Cardiac muscle cell (in vitro differentiated cells and primary cell): ENCODE data around the gene TNNC2. TPM values are rescaled to one million over a fixed set of nuclear protein-coding genes. Genes with fewer than 3 reads are reported as not detected.

Experiments
- DNase-seq, 2 donors: peaks; one replicate each; pipeline versions ENCODE4 v3.0.0 to v3.0.0-alpha.2; 2010 to 2017; ENCODE audit warnings: low read depth in 1 of 2, low spot score in 1 of 2
- H3K27ac ChIP-seq: fragments of 200-600 bp; sonication (generic); 2 replicates; pipeline ENCODE4 v1.5.1; 2016
- H3K27me3 ChIP-seq: fragments of 200-600 bp; sonication (generic); 2 replicates; pipeline ENCODE4 v1.6.0; 2016; ENCODE audit warnings: control low read depth
- H3K36me3 ChIP-seq: fragments of 200-600 bp; sonication (generic); 2 replicates; pipeline ENCODE4 v1.5.1; 2016; ENCODE audit warnings: control low read depth
- H3K4me1 ChIP-seq: fragments of 200-600 bp; sonication (generic); 2 replicates; pipeline ENCODE4 v1.8.1; 2017; ENCODE audit warnings: low read depth, mild to moderate bottlenecking, mixed run types
- H3K4me3 ChIP-seq: fragments of 200-600 bp; sonication (generic); 2 replicates; pipeline ENCODE4 v1.5.1; 2016; ENCODE audit warnings: mild to moderate bottlenecking
- H3K9me3 ChIP-seq: fragments of 200-600 bp; sonication (generic); 2 replicates; pipeline ENCODE4 v1.5.1; 2017; ENCODE audit warnings: low read depth, mild to moderate bottlenecking, control low read depth
- CTCF ChIP-seq: IDR thresholded peaks from 2 replicates; pipeline ENCODE4 v1.5.1; 2012; ENCODE audit warnings: low read depth, mild to moderate bottlenecking, low read length
- polyA plus RNA-seq: library from polyadenylated mRNA; unstranded; fragments of >200 nt; fragmentation: Nextera tagmentation; extraction: Ambion mirVana; gene quantifications from 2 replicates; pipeline ENCODE4 v1.2.1, GENCODE V29; 2016
- total RNA-seq: library from RNA; depleted of rRNA; stranded (reverse); fragments of >200 nt; gene quantifications from 2 replicates; pipeline ENCODE4 v1.2.3, GENCODE V29; 2016

The TNNC2 gene
- total and polyA plus RNA-seq, 2 experiments from 2014 or later: 36.0 to 96.3 TPM

- DNase-seq: no peak
- Histone ChIP-seq H3K27ac (peak overlapping the region; percentile 66), H3K9me3 (no peaks in the 10 kb centered on the region), H3K36me3 (peaks cover 26% of the 10 kb centered on the region), H3K4me3 (no peak overlapping the region), H3K4me1 (peaks cover 10% of the 10 kb centered on the region), H3K27me3 (no peaks in the 10 kb centered on the region)
- no peak for TF ChIP-seq CTCF
Observed at GRCh38 chr20:45840700-45841198, 13.6 kb upstream of the TNNC2 start.

GRCh38 chr20:45836841-45837240 lies 9.7 kb upstream of the TNNC2 start:
- peak in 1 of 2 donors; percentile 60 for DNase-seq
- no peak for TF ChIP-seq CTCF
- Histone ChIP-seq H3K4me1 (peaks cover 23% of the 10 kb centered on the region), H3K4me3 (no peak overlapping the region), H3K36me3 (peaks cover 7% of the 10 kb centered on the region), H3K27me3 (no peaks in the 10 kb centered on the region), H3K27ac (peak overlapping the region; percentile 37), H3K9me3 (no peaks in the 10 kb centered on the region)

- DNase-seq: no peak
- Histone ChIP-seq H3K4me3 (no peak overlapping the region), H3K36me3 (peaks cover under 1% of the 10 kb centered on the region), H3K27ac (peak overlapping the region; percentile 26), H3K4me1 (peaks cover 23% of the 10 kb centered on the region), H3K9me3 (no peaks in the 10 kb centered on the region), H3K27me3 (no peaks in the 10 kb centered on the region)
- no peak for TF ChIP-seq CTCF
Observed at GRCh38 chr20:45835825-45836224, 8.7 kb upstream of the TNNC2 start.

- no peak for DNase-seq
- Histone ChIP-seq H3K27ac (peak overlapping the region; percentile 26), H3K27me3 (no peaks in the 10 kb centered on the region), H3K9me3 (no peaks in the 10 kb centered on the region), H3K4me1 (peaks cover 23% of the 10 kb centered on the region), H3K4me3 (no peak overlapping the region), H3K36me3 (no peaks in the 10 kb centered on the region)
- no peak for TF ChIP-seq CTCF
Observed at GRCh38 chr20:45835329-45835765, 8.2 kb upstream of the TNNC2 start.

GRCh38 chr20:45834797-45835161 lies 7.7 kb upstream of the TNNC2 start:
- DNase-seq: no peak
- Histone ChIP-seq H3K27me3 (no peaks in the 10 kb centered on the region), H3K27ac (no peak overlapping the region), H3K4me3 (peak overlapping the region; percentile 66), H3K36me3 (no peaks in the 10 kb centered on the region), H3K4me1 (peaks cover 23% of the 10 kb centered on the region), H3K9me3 (no peaks in the 10 kb centered on the region)
- no peak for TF ChIP-seq CTCF
